Smooth muscle cell (in vitro differentiated cells): ENCODE data around the gene OR10J5. TPM values are rescaled to one million over a fixed set of nuclear protein-coding genes. Genes with fewer than 3 reads are reported as not detected.

ENCODE experiments used
- DNase-seq: peaks from one replicate; lab custom pipeline; 2025; ENCODE audit not compliant: unreplicated experiment; lab: John Stamatoyannopoulos, UW
- H2AFZ ChIP-seq: fragments of 200-600 bp; sonication (generic); 2 replicates; pipeline ENCODE4 v1.6.0; 2016; ENCODE audit warnings: antibody characterized with exemption, low read depth, mild to moderate bottlenecking
- H3F3A ChIP-seq: fragments of 200-600 bp; sonication (generic); 2 replicates; pipeline ENCODE4 v1.6.0; 2017; ENCODE audit warnings: antibody characterized with exemption, low read depth
- H3K27ac ChIP-seq: fragments of 200-600 bp; sonication (generic); 2 replicates; pipeline ENCODE4 v1.5.1; 2016; ENCODE audit warnings: low read depth, mild to moderate bottlenecking
- H3K27me3 ChIP-seq: fragments of 200-600 bp; sonication (generic); 2 replicates; pipeline ENCODE4 v1.6.1; 2016; ENCODE audit warnings: low read depth, mild to moderate bottlenecking
- H3K36me3 ChIP-seq: fragments of 200-600 bp; sonication (generic); 2 replicates; pipeline ENCODE4 v1.5.1; 2016; ENCODE audit warnings: low read depth
- H3K4me1 ChIP-seq: fragments of 200-600 bp; sonication (generic); 2 replicates; pipeline ENCODE4 v1.5.1; 2016; ENCODE audit warnings: low read depth
- H3K4me2 ChIP-seq: fragments of 200-600 bp; sonication (generic); 2 replicates; pipeline ENCODE4 v1.6.0; 2016; ENCODE audit warnings: mild to moderate bottlenecking
- H3K4me3 ChIP-seq: fragments of 200-600 bp; sonication (generic); 2 replicates; pipeline ENCODE4 v1.5.1; 2016; ENCODE audit warnings: mild to moderate bottlenecking
- H3K79me2 ChIP-seq: fragments of 200-600 bp; sonication (generic); 2 replicates; pipeline ENCODE4 v1.6.0; 2016; ENCODE audit warnings: low read depth, mild to moderate bottlenecking
- H3K9ac ChIP-seq: fragments of 200-600 bp; sonication (generic); 2 replicates; pipeline ENCODE4 v1.6.0; 2016; ENCODE audit warnings: low read depth
- H3K9me3 ChIP-seq: fragments of 200-600 bp; sonication (generic); replicated peaks from 2 replicates; pipeline ENCODE4 v1.5.1; 2016; ENCODE audit warnings: low read depth
- H4K20me1 ChIP-seq: fragments of 200-600 bp; sonication (generic); 2 replicates; pipeline ENCODE4 v1.6.0; 2016; ENCODE audit warnings: low read depth
- CTCF ChIP-seq: fragments of 200-600 bp; sonication (generic); IDR thresholded peaks from 2 replicates; pipeline ENCODE4 v1.5.1; 2017; ENCODE audit warnings: borderline replicate concordance, mild to moderate bottlenecking, antibody characterized with exemption; ENCODE audit not compliant: insufficient read depth, poor library complexity, severe bottlenecking
- WGBS: methylation state at CpG from one replicate; pipeline ENCODE4 v1.1.7; 2016; ENCODE audit warnings: low lambda C conversion rate; 5-methylcytosine and 5-hydroxymethylcytosine counted together
- polyA plus RNA-seq: library from polyadenylated mRNA; unstranded; fragments of >200 nt; fragmentation: Nextera tagmentation; extraction: Ambion mirVana; gene quantifications from 2 replicates; pipeline ENCODE4 v1.2.1, GENCODE V29; 2016
- total RNA-seq: library from RNA; depleted of rRNA; stranded (reverse); fragments of >200 nt; gene quantifications from 2 replicates; pipeline ENCODE4 v1.2.3, GENCODE V29; 2014

The OR10J5 gene
- total and polyA plus RNA-seq, 2 experiments from 2014 or later: not detected

- Histone ChIP-seq H3K9ac (no peak overlapping the region), H3K36me3 (no peaks in the 10 kb centered on the region), H3F3A (no peaks in the 10 kb centered on the region), H3K27ac (no peak overlapping the region), H3K4me1 (no peaks in the 10 kb centered on the region), H3K9me3 (peaks cover 6% of the 10 kb centered on the region), H3K27me3 (no peaks in the 10 kb centered on the region), H2AFZ (no peak overlapping the region), H3K4me2 (no peak overlapping the region), H3K79me2 (no peaks in the 10 kb centered on the region), H3K4me3 (no peak overlapping the region), H4K20me1 (no peaks in the 10 kb centered on the region)
- 37% methylated on average over 3 of the region's 3 CpGs for WGBS
- DNase-seq: no peak
- TF ChIP-seq CTCF: no peak
Measured at GRCh38 chr1:159556931-159557369, 21.1 kb upstream of the OR10J5 start.

GRCh38 chr1:159554696-159555095, 18.9 kb upstream of the OR10J5 start:
- H3K4me3 ChIP-seq: no peak overlapping the region
- TF ChIP-seq CTCF: no peak
- no peak overlapping the region for H3K27ac ChIP-seq
- no peak overlapping the region for H2AFZ ChIP-seq
- H3K4me2 ChIP-seq: no peak overlapping the region
- peaks cover 9% of the 10 kb centered on the region for H3K9me3 ChIP-seq
- H3F3A ChIP-seq: no peaks in the 10 kb centered on the region
- H3K27me3 ChIP-seq: no peaks in the 10 kb centered on the region
- H3K4me1 ChIP-seq: no peaks in the 10 kb centered on the region
- H3K9ac ChIP-seq: no peak overlapping the region
- WGBS: 32% methylated on average over 1 of the region's 1 CpG
- no peaks in the 10 kb centered on the region for H4K20me1 ChIP-seq
- no peaks in the 10 kb centered on the region for H3K36me3 ChIP-seq
- no peak for DNase-seq
- H3K79me2 ChIP-seq: no peaks in the 10 kb centered on the region

GRCh38 chr1:159554261-159554660, 18.5 kb upstream of the OR10J5 start:
- Histone ChIP-seq H3K36me3 (no peaks in the 10 kb centered on the region), H3K4me2 (no peak overlapping the region), H3K4me1 (no peaks in the 10 kb centered on the region), H3K79me2 (no peaks in the 10 kb centered on the region), H3K9me3 (peaks cover 9% of the 10 kb centered on the region), H3K9ac (no peak overlapping the region), H4K20me1 (no peaks in the 10 kb centered on the region), H3K27me3 (no peaks in the 10 kb centered on the region), H2AFZ (no peak overlapping the region), H3K4me3 (no peak overlapping the region), H3K27ac (no peak overlapping the region), H3F3A (no peaks in the 10 kb centered on the region)
- TF ChIP-seq CTCF: no peak
- 36% methylated on average over 3 of the region's 3 CpGs for WGBS
- DNase-seq: no peak

GRCh38 chr1:159548126-159548525, 12.3 kb upstream of the OR10J5 start:
- H3K4me2 ChIP-seq: no peak overlapping the region
- TF ChIP-seq CTCF: no peak
- WGBS: 46% methylated on average over 2 of the region's 2 CpGs
- H3K36me3 ChIP-seq: no peaks in the 10 kb centered on the region
- H3K9me3 ChIP-seq: peaks cover 3% of the 10 kb centered on the region
- H3K27ac ChIP-seq: no peak overlapping the region
- H2AFZ ChIP-seq: no peak overlapping the region
- DNase-seq: no peak
- no peaks in the 10 kb centered on the region for H3K27me3 ChIP-seq
- H4K20me1 ChIP-seq: no peaks in the 10 kb centered on the region
- H3K79me2 ChIP-seq: no peaks in the 10 kb centered on the region
- no peaks in the 10 kb centered on the region for H3F3A ChIP-seq
- H3K4me3 ChIP-seq: no peak overlapping the region
- H3K9ac ChIP-seq: no peak overlapping the region
- no peaks in the 10 kb centered on the region for H3K4me1 ChIP-seq
